ENCODE data around the gene IFNA8. TPM values are rescaled to one million over a fixed set of nuclear protein-coding genes. Genes with fewer than 3 reads are reported as not detected.
"Not testable (repeated sequence)": the region's sequence is repeated elsewhere in the genome, so short reads cannot be mapped to it uniquely, and the experiment has no call there.

Gene IFNA8
- total and polyA plus RNA-seq, 4 donors: not detected

- intact Hi-C loops (cut with DNase I): no loop called here
- Histone ChIP-seq H3K4me3 (ENCODE audit: low read length in 2 of 2) (no peak overlapping the region), H3K9me3 (ENCODE audit: control insufficient read depth, low read length) (no peaks in the 10 kb centered on the region), H3K27ac (ENCODE audit: low read depth in 1 of 2, low read length in 2 of 2) (no peak overlapping the region), H3K4me1 (ENCODE audit: control insufficient read depth in 1 of 2, insufficient read depth in 2 of 2, low read length in 2 of 2) (no peaks in the 10 kb centered on the region), H3K27me3 (ENCODE audit: control insufficient read depth in 1 of 2, insufficient read depth in 2 of 2, low read length in 1 of 2) (no peaks in the 10 kb centered on the region), H3K36me3 (ENCODE audit: control insufficient read depth in 1 of 2, insufficient read depth in 2 of 2, low read length in 1 of 2) (no peaks in the 10 kb centered on the region)
- DNase-seq: no peak
- 67 to 77% methylated on average over 5 of the region's 5 CpGs for WGBS, 2 donors
- peak; percentile 36 for ATAC-seq (ENCODE audit: low FRiP score)
Measured at GRCh38 chr9:21413624-21414023, 4.7 kb downstream of the IFNA8 start.

GRCh38 chr9:21414220-21414940 is 5.5 kb downstream of the IFNA8 start:
- intact Hi-C loops (cut with DNase I): no loop called here
- Histone ChIP-seq H3K27me3 (ENCODE audit: control insufficient read depth in 1 of 2, insufficient read depth in 2 of 2, low read length in 1 of 2) (no peaks in the 10 kb centered on the region), H3K36me3 (ENCODE audit: control insufficient read depth in 1 of 2, insufficient read depth in 2 of 2, low read length in 1 of 2) (no peaks in the 10 kb centered on the region), H3K9me3 (ENCODE audit: control insufficient read depth, low read length) (no peaks in the 10 kb centered on the region), H3K4me1 (ENCODE audit: control insufficient read depth in 1 of 2, insufficient read depth in 2 of 2, low read length in 2 of 2) (no peaks in the 10 kb centered on the region), H3K27ac (ENCODE audit: low read depth in 1 of 2, low read length in 2 of 2) (no peak overlapping the region), H3K4me3 (ENCODE audit: low read length in 2 of 2) (no peak overlapping the region)
- 93 to 98% methylated on average over 2 of the region's 2 CpGs for WGBS, 2 donors
- DNase-seq (no peak), ATAC-seq (ENCODE audit: low FRiP score) (no peak)

DNA sequence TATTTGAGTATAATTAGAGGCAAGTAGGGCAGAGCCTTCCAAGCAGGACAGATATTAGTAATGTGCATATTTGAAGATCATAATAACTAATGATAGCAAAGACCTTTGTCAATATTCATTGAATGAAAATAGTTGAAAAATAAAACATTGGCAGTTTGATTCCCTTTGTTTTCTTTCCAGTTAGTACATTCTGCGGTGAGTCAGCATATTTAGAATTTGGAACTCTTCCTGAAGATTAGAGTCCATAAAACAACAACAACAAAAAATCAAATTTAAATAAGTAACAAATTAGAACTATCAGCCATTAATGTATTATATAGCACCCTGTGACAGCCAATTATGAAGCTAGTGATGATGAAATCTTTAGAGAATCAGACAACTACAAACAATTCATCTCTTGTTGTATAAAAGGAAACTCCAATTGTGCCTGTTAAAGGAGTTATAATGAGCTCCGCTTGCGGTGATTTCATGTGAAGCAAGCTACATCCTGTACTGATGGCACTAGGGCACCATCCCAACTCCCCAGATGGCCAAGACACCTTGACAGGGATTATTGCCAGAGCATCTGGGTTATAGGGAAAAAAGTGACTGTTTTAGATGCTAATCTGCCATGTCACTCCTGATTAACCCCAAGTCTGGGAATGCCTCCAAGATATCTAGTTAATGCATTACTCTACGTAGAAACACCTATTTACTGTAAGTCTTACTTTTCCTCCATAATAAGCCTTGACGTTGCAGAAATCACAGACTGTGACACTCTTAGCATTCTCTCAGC is 6.8 kb downstream of the IFNA8 start:
- H3K9me3 ChIP-seq (ENCODE audit: control insufficient read depth, low read length): no peaks in the 10 kb centered on the region
- no peaks in the 10 kb centered on the region for H3K4me1 ChIP-seq (ENCODE audit: control insufficient read depth in 1 of 2, insufficient read depth in 2 of 2, low read length in 2 of 2)
- H3K27ac ChIP-seq (ENCODE audit: low read depth in 1 of 2, low read length in 2 of 2): no peak overlapping the region
- 68 to 70% methylated on average over 5 of the region's 5 CpGs for WGBS, 2 donors
- H3K36me3 ChIP-seq (ENCODE audit: control insufficient read depth in 1 of 2, insufficient read depth in 2 of 2, low read length in 1 of 2): no peaks in the 10 kb centered on the region
- no peak for ATAC-seq (ENCODE audit: low FRiP score)
- no peak for DNase-seq
- intact Hi-C loops (cut with DNase I): no loop called here
- no peak overlapping the region for H3K4me3 ChIP-seq (ENCODE audit: low read length in 2 of 2)
- no peaks in the 10 kb centered on the region for H3K27me3 ChIP-seq (ENCODE audit: control insufficient read depth in 1 of 2, insufficient read depth in 2 of 2, low read length in 1 of 2)

GRCh38 chr9:21428235-21428634 is 19.3 kb downstream of the IFNA8 start:
- H3K27me3 ChIP-seq (ENCODE audit: control insufficient read depth in 1 of 2, insufficient read depth in 2 of 2, low read length in 1 of 2): no peaks in the 10 kb centered on the region
- DNase-seq (no peak), ATAC-seq (ENCODE audit: low FRiP score) (no peak)
- H3K27ac ChIP-seq (ENCODE audit: low read depth in 1 of 2, low read length in 2 of 2): no peak overlapping the region
- WGBS, 2 donors: 55 to 58% methylated on average over 1 of the region's 1 CpG
- H3K36me3 ChIP-seq (ENCODE audit: control insufficient read depth in 1 of 2, insufficient read depth in 2 of 2, low read length in 1 of 2): no peaks in the 10 kb centered on the region
- H3K4me1 ChIP-seq (ENCODE audit: control insufficient read depth in 1 of 2, insufficient read depth in 2 of 2, low read length in 2 of 2): no peaks in the 10 kb centered on the region
- H3K9me3 ChIP-seq (ENCODE audit: control insufficient read depth, low read length): peaks cover 1% of the 10 kb centered on the region
- intact Hi-C loops (cut with DNase I): no loop called here
- no peak overlapping the region for H3K4me3 ChIP-seq (ENCODE audit: low read length in 2 of 2)

DNA sequence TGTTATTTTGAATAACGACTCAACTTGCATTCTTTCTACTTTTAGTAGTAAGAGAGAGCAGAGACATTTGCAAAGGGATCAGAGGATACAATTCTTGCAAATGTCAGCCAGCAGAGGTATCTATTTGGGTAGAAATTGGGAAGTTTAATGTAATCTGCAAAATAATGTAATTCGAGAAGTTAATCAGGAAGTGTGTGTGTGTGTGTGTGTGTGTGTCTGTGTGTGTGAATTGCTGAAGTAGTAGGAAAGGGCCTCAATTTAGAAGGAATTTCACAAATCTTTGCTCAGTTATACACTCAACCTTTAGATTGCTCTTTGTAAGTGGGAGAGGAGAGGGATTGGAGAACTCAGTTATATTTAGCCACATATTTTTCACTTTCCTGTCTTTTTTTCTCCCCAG is 20.3 kb downstream of the IFNA8 start:
- H3K27ac ChIP-seq (ENCODE audit: low read depth in 1 of 2, low read length in 2 of 2): no peak overlapping the region
- intact Hi-C loops (cut with DNase I): no loop called here
- DNase-seq (no peak), ATAC-seq (ENCODE audit: low FRiP score) (no peak)
- H3K36me3 ChIP-seq (ENCODE audit: control insufficient read depth in 1 of 2, insufficient read depth in 2 of 2, low read length in 1 of 2): no peaks in the 10 kb centered on the region
- H3K27me3 ChIP-seq (ENCODE audit: control insufficient read depth in 1 of 2, insufficient read depth in 2 of 2, low read length in 1 of 2): no peaks in the 10 kb centered on the region
- 62 to 66% methylated on average over 2 of the region's 2 CpGs for WGBS, 2 donors
- H3K4me1 ChIP-seq (ENCODE audit: control insufficient read depth in 1 of 2, insufficient read depth in 2 of 2, low read length in 2 of 2): no peaks in the 10 kb centered on the region
- peaks cover 1% of the 10 kb centered on the region for H3K9me3 ChIP-seq (ENCODE audit: control insufficient read depth, low read length)
- no peak overlapping the region for H3K4me3 ChIP-seq (ENCODE audit: low read length in 2 of 2)

DNA sequence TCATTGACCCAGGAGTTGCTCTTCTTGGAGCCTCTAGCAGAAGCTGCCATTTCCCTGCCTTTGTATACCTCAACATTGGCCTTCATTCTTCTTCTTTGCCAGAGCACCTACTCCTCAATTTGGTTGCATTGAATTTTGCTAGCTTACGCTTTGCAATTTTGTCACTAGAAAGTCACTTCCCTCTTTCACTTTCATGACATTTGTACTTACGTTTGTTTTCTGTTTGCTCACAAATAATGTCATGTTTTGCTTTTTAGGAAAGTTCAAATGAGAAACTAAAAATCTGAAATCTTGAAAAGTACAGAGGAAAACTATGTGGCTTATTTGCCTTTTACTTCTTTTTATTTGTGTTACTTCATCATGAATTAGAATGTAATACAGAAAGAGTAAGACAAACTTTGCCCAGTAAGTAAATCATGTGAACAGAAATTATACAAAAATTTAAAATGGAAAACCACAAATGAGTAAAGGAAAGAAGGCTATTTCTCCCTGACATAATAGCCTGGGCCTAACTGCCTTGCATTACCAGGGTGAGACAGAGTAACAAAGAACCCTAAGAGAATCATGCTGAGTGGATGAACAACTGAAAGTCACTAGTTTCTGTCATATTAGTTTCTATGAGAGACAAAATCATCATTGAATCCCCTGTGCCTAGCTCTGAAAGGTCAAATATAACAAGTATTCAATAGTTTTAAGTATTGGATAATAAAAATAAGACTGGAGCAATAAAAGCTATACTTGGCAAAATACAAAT is 23.9 kb downstream of the IFNA8 start:
- H3K4me3 ChIP-seq (ENCODE audit: low read length in 2 of 2): no peak overlapping the region
- H3K4me1 ChIP-seq (ENCODE audit: control insufficient read depth in 1 of 2, insufficient read depth in 2 of 2, low read length in 2 of 2): no peaks in the 10 kb centered on the region
- no peak overlapping the region for H3K27ac ChIP-seq (ENCODE audit: low read depth in 1 of 2, low read length in 2 of 2)
- 87 to 91% methylated on average over 2 of the region's 2 CpGs for WGBS, 2 donors
- intact Hi-C loops (cut with DNase I): no loop called here
- H3K36me3 ChIP-seq (ENCODE audit: control insufficient read depth in 1 of 2, insufficient read depth in 2 of 2, low read length in 1 of 2): no peaks in the 10 kb centered on the region
- H3K27me3 ChIP-seq (ENCODE audit: control insufficient read depth in 1 of 2, insufficient read depth in 2 of 2, low read length in 1 of 2): no peaks in the 10 kb centered on the region
- no peak for DNase-seq
- H3K9me3 ChIP-seq (ENCODE audit: control insufficient read depth, low read length): peaks cover 1% of the 10 kb centered on the region
- no peak for ATAC-seq (ENCODE audit: low FRiP score)

DNA sequence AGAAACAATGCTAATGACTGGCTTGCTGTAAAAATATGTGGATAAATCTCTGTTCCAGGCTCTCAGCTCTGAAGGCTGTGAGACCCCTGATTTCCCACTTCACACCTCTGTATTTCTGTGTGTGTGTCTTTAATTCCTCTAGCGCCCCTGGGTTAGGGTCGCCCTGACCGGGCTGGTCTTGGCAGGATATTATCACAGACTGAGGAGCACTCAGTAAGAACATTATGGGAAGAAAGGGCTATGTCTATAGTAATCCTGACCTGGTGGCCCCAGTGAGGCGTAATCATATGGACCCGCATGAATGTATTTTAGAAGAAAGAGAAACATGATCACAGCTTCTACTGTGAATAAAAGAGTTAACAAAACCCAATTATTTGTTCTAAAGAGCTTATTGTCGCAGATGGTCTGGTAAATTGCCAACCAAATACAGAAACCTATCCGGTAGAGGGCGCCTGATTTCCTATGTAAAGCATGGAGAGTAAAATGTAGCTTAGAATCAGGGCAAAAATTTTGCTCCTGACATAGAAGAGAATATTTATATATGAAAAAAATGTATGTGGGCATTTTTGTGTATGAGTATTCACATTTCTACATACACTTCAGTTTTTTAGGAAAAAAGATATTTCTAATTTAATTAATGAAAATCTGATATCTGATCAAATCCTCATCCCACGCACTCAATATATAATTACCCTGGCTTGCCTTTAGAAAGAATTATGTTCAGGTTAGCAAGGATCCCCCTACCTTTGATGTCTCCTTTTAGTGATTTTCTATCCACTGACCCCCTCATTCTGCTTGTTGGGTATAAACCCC is 25.5 kb downstream of the IFNA8 start:
- no peak overlapping the region for H3K27ac ChIP-seq (ENCODE audit: low read depth in 1 of 2, low read length in 2 of 2)
- DNase-seq (no peak), ATAC-seq (ENCODE audit: low FRiP score) (no peak)
- no peaks in the 10 kb centered on the region for H3K27me3 ChIP-seq (ENCODE audit: control insufficient read depth in 1 of 2, insufficient read depth in 2 of 2, low read length in 1 of 2)
- H3K36me3 ChIP-seq (ENCODE audit: control insufficient read depth in 1 of 2, insufficient read depth in 2 of 2, low read length in 1 of 2): no peaks in the 10 kb centered on the region
- no peaks in the 10 kb centered on the region for H3K4me1 ChIP-seq (ENCODE audit: control insufficient read depth in 1 of 2, insufficient read depth in 2 of 2, low read length in 2 of 2)
- no peak overlapping the region for H3K4me3 ChIP-seq (ENCODE audit: low read length in 2 of 2)
- peaks cover 1% of the 10 kb centered on the region for H3K9me3 ChIP-seq (ENCODE audit: control insufficient read depth, low read length)
- 42 to 53% methylated on average over 9 of the region's 9 CpGs for WGBS, 2 donors
- intact Hi-C loops (cut with DNase I): no loop called here

- H3K27me3 ChIP-seq (ENCODE audit: control insufficient read depth in 1 of 2, insufficient read depth in 2 of 2, low read length in 1 of 2); intact Hi-C loops (cut with DNase I); H3K4me1 ChIP-seq (ENCODE audit: control insufficient read depth in 1 of 2, insufficient read depth in 2 of 2, low read length in 2 of 2); DNase-seq; ATAC-seq (ENCODE audit: low FRiP score); H3K9me3 ChIP-seq (ENCODE audit: control insufficient read depth, low read length); H3K36me3 ChIP-seq (ENCODE audit: control insufficient read depth in 1 of 2, insufficient read depth in 2 of 2, low read length in 1 of 2); H3K27ac ChIP-seq (ENCODE audit: low read depth in 1 of 2, low read length in 2 of 2); H3K4me3 ChIP-seq (ENCODE audit: low read length in 2 of 2): not testable (repeated sequence)
- 79 to 84% methylated on average over 7 of the region's 7 CpGs for WGBS, 2 donors
Measured at GRCh38 chr9:21435015-21435383, 26.1 kb downstream of the IFNA8 start.

Data from aorta (tissue), 5 donors.